ENCODE measurements around the gene ACTN3.
"Not testable (repeated sequence)": the region's sequence is repeated elsewhere in the genome, so short reads cannot be mapped to it uniquely, and the experiment has no call there.

Gene ACTN3

DNA sequence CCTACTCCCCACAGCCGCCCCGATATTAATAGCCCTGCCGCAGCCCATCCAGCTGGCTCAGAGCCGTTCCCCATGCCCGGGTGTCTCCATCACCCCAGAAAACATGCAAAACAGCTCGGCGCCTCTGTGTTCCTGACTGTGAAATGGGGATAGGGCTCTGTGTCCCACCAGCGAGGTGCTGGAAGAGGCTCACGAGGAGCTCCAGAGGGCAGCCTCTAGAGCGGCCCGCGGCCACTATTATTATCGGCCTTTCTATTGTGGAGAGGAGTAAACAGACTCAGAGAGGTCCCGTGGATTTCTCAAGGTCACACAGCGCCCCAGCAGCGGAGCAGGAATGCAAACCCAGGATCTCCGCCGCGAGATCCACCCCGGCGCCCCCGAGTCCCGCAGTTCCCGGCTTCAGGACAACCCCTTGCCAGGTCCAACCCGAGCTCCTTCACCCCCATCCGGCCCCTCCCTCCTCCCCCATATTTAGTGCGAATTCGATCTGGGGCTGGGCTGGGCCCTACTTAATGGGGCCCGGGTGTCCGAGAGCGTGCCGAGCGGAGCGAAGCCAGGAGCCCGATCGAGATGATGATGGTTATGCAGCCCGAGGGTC is at the start of gene ACTN3:
Gene ACTN3, plus strand, starts transcription at position 536 of the 598 bp plus-strand sequence. Its CDS starts 35 bp downstream, at position 571.
- DNase-seq, result no peak

DNA sequence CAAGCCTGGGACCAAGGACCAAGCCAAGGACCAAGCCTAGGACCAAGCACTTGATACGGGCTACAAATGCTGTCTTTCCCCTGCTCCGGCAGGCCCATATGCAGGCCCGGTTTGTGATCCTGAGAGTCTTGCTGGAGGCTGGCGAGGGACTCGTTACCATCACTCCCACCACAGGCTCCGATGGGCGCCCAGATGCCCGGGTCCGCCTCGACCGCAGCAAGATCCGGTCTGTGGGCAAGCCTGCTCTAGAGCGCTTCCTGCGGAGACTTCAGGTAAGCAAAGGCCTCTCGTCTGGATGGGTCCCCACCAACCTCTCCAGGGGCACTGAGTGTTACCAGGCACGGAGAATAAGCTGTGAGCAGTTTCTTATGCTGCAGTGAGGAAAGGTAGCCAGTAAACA is 49.5 kb upstream of the ACTN3 start:
- no peak for DNase-seq

- no peak for DNase-seq
These were observed 48.2 kb upstream of the ACTN3 start for GRCh38 chr11:66498506-66498905.

DNA sequence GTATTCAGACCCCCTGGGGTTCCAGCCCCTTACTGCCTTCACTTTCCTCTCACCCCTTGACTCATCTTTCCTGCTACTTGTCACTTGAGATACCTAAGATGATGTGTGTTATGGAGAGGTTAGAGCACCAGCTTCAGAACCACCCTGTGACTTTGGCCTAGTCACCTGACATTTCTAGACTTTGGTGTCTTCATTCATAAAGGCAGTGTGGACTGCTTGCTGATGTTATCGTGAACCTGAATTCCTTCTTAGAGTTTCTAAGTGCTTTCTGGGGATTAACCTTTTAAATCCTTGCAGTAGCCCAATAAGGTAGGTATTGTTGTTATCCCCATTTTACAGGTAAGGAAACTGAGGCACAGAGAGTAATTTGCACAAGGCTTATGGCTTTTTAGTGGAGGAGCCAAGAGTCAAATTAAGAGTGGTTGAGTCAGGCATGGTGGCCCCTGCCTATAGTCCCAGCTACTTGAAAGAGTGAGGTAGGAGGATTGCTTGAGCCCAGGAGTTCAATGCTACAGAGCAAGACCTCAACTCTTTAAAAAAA is 41.4 kb upstream of the ACTN3 start:
- DNase-seq, result no peak

DNA sequence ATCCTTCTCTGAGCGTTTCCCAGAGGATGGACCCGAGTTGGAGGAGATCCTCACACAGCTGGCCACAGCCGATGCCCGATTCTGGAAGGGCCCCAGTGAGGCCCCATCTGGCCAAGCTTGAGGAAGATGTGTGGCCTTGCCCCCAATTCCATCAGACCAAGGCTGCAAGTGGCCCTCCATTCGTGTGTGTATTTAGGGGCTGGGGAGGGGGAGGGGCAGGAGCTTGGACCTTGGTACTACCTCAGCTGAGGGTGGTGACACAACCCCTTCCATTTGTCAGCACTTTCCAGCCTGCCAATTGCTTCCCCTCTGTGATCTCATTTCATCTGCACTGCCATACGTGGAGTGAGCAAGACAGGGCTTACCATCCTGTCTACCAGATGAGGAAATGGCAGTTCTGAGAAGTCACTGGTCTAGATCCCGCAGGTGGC is 37.6 kb upstream of the ACTN3 start:
- no peak for DNase-seq

DNA sequence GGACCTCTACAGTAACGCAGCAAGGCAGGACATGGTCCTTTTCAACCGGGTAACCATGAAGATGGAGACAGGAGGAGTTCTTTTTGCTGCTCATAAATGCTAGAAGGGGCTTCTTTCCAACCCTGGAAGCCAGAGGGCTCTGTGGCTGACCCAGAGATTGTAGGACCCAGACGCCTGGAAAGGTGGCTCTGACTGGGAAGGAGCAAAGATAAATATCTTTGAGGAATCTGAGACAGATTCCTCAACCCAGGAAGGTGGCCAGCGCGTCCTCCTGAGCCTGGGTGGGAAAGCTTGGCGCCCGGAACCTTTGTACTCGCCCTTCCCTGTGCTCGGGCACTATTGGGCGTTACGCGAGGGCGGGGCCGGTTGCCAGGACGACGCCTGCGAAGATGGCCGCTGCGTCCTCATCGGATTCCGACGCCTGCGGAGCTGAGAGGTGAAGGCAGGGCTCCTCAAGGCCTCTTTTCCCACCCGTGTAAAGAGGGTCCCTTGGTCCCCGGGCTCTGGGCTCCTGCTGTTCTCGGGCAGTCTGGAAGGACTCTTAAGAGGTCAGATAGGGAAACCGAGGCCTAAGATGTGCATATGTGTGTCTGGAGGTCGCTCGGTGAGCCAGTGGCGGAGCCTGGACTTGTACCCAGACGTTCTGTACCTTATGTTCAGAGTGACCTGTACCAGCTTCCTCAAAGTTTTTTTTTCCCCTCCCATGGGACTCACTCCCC is 36.3 kb upstream of the ACTN3 start, which contains the start of gene BBS1:
Gene BBS1, plus strand, starts transcription at position 365 of the 719 bp plus-strand sequence. Its CDS starts 25 bp downstream, at position 390.
- peak; percentile 68 to 76 for DNase-seq

DNA sequence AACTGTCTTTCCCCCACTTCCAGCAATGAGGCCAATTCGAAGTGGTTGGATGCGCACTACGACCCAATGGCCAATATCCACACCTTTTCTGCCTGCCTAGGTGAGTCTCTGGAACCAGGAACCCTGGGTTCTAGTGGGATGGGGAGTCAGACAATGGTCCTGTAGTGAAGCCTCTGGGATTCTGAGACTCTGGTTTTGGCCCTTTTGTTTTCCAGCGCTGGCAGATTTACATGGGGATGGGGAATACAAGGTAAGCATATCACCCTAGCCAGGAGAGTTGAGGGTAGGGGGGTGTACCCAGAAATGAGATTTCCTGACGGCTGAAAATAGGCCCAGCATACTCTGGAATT is 35.7 kb upstream of the ACTN3 start:
- no peak for DNase-seq

DNA sequence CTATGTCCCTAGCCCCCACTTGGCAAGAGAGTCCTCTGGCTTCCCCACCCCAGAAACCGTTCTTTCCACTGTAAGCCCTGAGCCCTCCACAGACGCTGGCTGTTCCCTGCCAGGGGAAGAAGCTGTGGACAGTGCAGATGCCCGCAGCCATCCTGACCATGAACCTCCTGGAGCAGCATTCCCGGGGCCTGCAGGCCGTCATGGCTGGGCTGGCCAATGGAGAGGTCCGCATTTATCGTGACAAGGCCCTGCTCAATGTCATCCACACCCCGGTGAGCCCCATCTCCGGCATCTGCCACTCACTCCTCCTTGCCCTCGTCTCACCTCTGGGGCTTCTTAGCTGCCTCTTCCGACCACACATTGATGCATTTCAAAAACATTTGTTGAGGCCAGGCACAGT is 23.1 kb upstream of the ACTN3 start:
- no peak for DNase-seq

GRCh38 chr11:66524304-66525040 is 22.2 kb upstream of the ACTN3 start:
- DNase-seq, result no peak

DNA sequence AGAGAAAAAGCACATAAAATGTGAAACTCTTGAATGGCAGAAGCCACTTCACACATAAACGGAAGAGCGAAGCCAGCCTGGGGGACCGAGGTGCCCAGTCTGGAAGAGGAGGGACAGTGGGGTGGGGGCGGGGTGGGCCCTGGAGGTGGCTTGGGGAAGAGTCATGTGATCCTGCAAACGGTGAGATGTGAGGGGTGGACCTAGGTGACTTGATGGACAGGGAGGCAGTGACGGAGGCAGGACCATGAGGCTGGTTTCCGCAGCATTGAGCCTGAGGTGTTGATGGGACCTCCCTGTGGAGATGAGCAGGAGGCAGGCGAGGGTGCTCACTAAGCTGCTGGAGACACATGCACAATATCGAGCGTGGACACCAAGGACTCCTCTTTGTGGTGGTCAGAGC is 17.6 kb upstream of the ACTN3 start:
- no peak for DNase-seq

- no peak for DNase-seq
These were observed 17.0 kb upstream of the ACTN3 start for GRCh38 chr11:66529655-66530054.

DNA sequence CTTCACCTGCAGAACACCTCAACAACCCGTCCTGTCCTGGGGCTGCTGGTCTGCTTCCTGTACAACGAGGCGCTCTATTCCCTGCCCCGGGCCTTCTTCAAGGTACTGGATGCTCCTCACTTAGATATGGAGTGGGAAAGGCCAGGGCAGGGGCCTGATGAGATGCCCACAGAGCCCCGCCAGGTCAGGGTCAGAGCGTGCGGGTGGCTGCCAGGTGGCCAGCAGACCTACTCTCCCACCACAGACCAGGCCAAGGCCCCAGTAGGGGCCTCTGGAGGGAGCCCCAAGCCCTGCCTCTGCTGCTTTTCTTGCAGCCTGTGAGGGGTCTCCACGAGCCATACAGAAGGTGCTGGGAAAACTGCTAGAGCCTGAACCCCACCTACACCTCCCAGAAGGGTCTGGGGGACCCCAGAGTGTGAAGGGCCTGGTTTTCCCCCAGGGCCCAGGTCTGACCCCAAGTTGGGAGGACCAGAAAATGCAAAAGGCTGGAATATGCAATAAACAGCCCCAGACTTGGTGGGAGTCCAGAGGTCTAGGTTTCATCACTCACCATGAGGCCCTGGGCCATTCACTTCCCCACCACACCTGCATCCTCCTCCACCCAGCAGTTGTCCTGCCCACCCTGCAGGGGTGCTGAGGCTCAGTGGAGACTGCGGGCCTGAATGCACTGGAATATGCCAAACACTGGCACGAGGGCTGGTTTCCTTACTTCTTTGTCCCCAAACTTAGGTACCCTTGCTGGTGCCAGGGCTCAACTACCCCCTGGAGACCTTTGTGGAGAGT is 15.6 kb upstream of the ACTN3 start:
- no peak for DNase-seq

GRCh38 chr11:66531841-66532240 is 14.9 kb upstream of the ACTN3 start:
- DNase-seq, result no peak

GRCh38 chr11:66532784-66533183 is 13.9 kb upstream of the ACTN3 start:
- no peak for DNase-seq

GRCh38 chr11:66539170-66539869 is 7.4 kb upstream of the ACTN3 start:
- DNase-seq, result no peak

GRCh38 chr11:66539870-66540213 is 6.9 kb upstream of the ACTN3 start:
- no peak for DNase-seq

DNA sequence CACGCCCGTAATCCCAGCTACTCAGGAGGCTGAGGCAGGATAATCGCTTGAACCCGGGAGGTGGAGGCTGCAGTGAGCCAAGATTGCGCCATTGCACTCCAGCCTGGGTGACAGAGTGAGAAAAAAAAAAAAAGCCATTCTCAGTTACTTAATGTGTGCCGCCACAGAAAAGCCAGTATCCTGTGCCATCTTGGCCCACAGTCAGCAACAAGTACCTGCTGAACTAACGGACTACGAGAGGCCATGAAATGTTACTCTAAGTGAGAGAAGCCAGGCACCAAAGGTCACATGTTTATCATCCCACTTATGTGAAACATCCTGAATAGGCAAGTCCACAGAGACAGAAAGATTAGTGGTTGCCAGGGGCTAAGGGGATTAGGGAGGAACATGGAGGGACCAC is 6.1 kb upstream of the ACTN3 start:
- DNase-seq, result not testable (repeated sequence)

DNA sequence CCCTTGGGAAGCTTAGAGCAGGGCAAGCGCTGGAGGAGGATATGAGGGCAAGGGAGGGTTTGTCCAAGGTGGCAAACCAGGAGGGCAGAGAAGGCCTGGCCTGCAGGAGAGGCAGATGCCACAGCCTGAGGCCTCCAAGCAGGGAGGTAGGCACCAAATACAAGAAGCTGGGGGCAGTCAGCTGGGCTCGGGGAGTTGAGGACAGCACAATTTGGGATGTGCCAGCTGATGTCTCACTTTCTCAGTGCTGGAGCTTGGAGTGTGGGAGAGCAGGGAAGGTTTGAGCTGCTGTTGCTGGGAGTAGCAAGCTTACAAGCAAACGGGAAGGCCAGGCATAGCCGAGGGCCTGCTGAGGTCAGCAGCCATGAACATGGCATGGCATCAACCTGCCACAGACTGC is 4.8 kb upstream of the ACTN3 start:
- DNase-seq, result no peak

DNA sequence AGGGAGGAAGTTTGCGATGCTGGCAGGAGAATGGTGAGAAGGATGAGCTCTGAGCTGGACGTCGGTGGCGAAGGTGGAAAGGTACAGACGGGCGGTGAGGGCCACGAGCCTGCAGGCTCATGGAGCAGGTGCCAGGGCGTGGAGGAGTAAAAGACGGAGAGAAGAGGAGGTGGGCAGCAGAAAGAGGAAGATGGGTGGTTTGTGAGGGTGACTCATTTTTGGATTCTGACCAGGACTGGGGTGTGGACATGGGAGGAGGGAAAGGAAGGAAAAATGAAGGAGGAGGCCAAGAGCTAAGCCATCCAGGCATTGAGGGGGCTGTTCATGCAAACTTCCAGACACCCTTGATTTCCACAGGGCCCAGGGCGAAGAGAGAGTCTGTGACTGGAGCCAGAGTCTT is 4.3 kb upstream of the ACTN3 start:
- no peak for DNase-seq

DNA sequence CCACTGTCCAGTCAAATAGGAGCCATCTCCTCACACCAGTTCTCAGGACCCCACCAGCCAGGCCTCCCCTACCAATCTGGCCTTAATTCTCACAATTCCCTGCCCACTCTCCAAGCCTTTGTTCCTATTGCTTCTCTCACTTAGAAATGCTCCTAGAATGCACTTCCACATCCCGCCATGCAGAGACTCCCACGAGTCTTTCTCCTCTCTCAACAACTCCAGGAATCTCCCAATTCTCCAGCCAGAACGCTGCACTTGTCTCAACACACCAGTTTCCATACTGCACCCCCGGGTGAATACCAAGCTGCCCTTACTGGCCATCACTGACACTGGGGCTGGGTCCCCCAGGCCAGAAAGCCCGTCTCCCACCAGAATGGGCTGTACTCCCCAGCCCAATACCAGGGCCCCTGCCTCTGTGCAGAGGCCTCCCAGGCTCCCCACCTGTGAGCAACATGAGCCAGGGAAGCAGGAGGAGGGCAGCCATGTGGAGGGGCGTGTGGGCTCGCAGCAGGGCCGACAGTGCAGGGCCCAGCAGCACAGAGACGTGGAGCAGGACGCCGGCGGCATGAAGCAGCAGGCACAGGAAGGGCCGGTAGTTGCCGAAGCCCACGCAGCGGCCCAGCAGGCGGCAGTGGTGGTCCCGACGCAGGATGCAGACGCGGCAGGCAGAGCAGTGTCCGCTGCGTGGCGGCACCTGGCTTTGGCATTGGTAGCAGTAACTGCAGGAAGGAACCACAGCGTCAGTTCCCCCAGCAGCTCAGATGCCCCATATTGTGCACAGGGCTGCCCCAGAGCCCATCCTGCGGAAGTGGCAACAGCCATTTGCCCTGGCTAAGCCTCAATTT is 3.2 kb upstream of the ACTN3 start:
- no peak for DNase-seq

- DNase-seq, result not testable (repeated sequence)
These were observed 1.8 kb upstream of the ACTN3 start for GRCh38 chr11:66544952-66545351.

Data from NCI-H2081 (cell line).